WTC11 (cell line): ENCODE measurements around the gene ESCO1. TPM values are rescaled to one million over a fixed set of nuclear protein-coding genes. Genes with fewer than 3 reads are reported as not detected.

ENCODE experiments used
- ATAC-seq: fragments of 200-7000 bp; cut with Tn5 transposase; 2 replicates; pipeline ENCODE4 v1.10.0; 2021; ENCODE audit warnings: mild to moderate bottlenecking, moderate library complexity
- CTCF ChIA-PET: fragments of 300-600 bp; sonication (Branson Sonifier 250); formaldehyde crosslinking; loops from one replicate; lab custom pipeline; 2021; ENCODE audit warnings: antibody characterized with exemption; lab: Charles Lee
- POLR2A ChIA-PET: fragments of 350-600 bp; sonication (Branson Sonifier 250); formaldehyde crosslinking; loops from one replicate; lab custom pipeline; 2021; ENCODE audit warnings: antibody characterized with exemption; lab: Charles Lee
- DNase-seq: peaks from one replicate; pipeline ENCODE4 v3.0.0; 2021; ENCODE audit warnings: low spot score
- H3K27ac Mint-ChIP-seq: 2 replicates; pipeline ENCODE4 v1.8.0; 2021; ENCODE audit warnings: mixed read lengths
- H3K27me3 Mint-ChIP-seq: 2 replicates; pipeline ENCODE4 v1.8.0; 2021; ENCODE audit warnings: low read depth, mild to moderate bottlenecking, moderate library complexity, mixed read lengths
- H3K36me3 Mint-ChIP-seq: 2 replicates; pipeline ENCODE4 v1.8.0; 2021; ENCODE audit warnings: mixed read lengths
- H3K4me1 Mint-ChIP-seq: 2 replicates; pipeline ENCODE4 v1.8.0; 2022; ENCODE audit warnings: mixed read lengths
- H3K4me3 Mint-ChIP-seq: 2 replicates; pipeline ENCODE4 v1.8.0; 2021; ENCODE audit warnings: mild to moderate bottlenecking, moderate library complexity, mixed read lengths
- H3K9me3 Mint-ChIP-seq: 2 replicates; pipeline ENCODE4 v1.8.0; 2021; ENCODE audit warnings: mixed read lengths
- CREB1 ChIP-seq: sonication (generic); formaldehyde crosslinking; IDR thresholded peaks from 2 replicates; pipeline ENCODE4 v1.8.0; 2023; ENCODE audit warnings: mild to moderate bottlenecking, missing genetic modification reagents
- E2F5 ChIP-seq: sonication (generic); formaldehyde crosslinking; IDR thresholded peaks from 2 replicates; pipeline ENCODE4 v1.8.1; 2022; ENCODE audit warnings: mild to moderate bottlenecking, moderate library complexity, missing genetic modification reagents
- ESRRA ChIP-seq: sonication (generic); formaldehyde crosslinking; IDR thresholded peaks from 2 replicates; pipeline ENCODE4 v1.8.1; 2022; ENCODE audit warnings: mild to moderate bottlenecking, missing genetic modification reagents, borderline replicate concordance
- FOXK1 ChIP-seq: sonication (generic); formaldehyde crosslinking; IDR thresholded peaks from 2 replicates; pipeline ENCODE4 v1.8.0; 2022; ENCODE audit warnings: mild to moderate bottlenecking, moderate library complexity, missing genetic modification reagents
- GTF2I ChIP-seq: fragments of 250-450 bp; sonication (Bioruptor Pico); conservative IDR thresholded peaks from 2 replicates; pipeline ENCODE4 v1.4.0; 2021; ENCODE audit warnings: mild to moderate bottlenecking
- HMGA2 ChIP-seq: fragments of 250-450 bp; sonication (Bioruptor Pico); IDR thresholded peaks from 2 replicates; pipeline ENCODE4 v1.4.0; 2021; ENCODE audit warnings: mild to moderate bottlenecking, moderate library complexity
- JAZF1 ChIP-seq: fragments of 250-450 bp; sonication (Bioruptor Pico); IDR thresholded peaks from 2 replicates; pipeline ENCODE4 v1.9.0; 2021; ENCODE audit warnings: moderate library complexity, mild to moderate bottlenecking, inconsistent platforms
- MAX ChIP-seq: sonication (generic); formaldehyde crosslinking; IDR thresholded peaks from 2 replicates; pipeline ENCODE4 v1.8.0; 2022; ENCODE audit warnings: mild to moderate bottlenecking, missing genetic modification reagents
- MLX ChIP-seq: sonication (generic); formaldehyde crosslinking; IDR thresholded peaks from 2 replicates; pipeline ENCODE4 v1.8.1; 2023; ENCODE audit warnings: mild to moderate bottlenecking, missing genetic modification reagents, moderate library complexity
- MXD4 ChIP-seq: fragments of 250-450 bp; sonication (Bioruptor Pico); IDR thresholded peaks from 2 replicates; pipeline ENCODE4 v1.8.0; 2021; ENCODE audit warnings: mild to moderate bottlenecking, moderate library complexity, borderline replicate concordance
- NFATC4 ChIP-seq: fragments of 250-450 bp; sonication (Bioruptor Pico); IDR thresholded peaks from 2 replicates; pipeline ENCODE4 v1.9.0; 2021; ENCODE audit warnings: mild to moderate bottlenecking
- OVOL2 ChIP-seq: fragments of 250-450 bp; sonication (Bioruptor Pico); IDR thresholded peaks from 2 replicates; pipeline ENCODE4 v1.9.0; 2021; ENCODE audit warnings: mild to moderate bottlenecking, borderline replicate concordance
- PRRX2 ChIP-seq: fragments of 250-450 bp; sonication (Bioruptor Pico); IDR thresholded peaks from 2 replicates; pipeline ENCODE4 v1.8.0; 2021; ENCODE audit warnings: mild to moderate bottlenecking
- SMAD4 ChIP-seq: sonication (generic); formaldehyde crosslinking; IDR thresholded peaks from 2 replicates; pipeline ENCODE4 v1.8.0; 2022; ENCODE audit warnings: mild to moderate bottlenecking, missing genetic modification reagents
- SP1 ChIP-seq: sonication (generic); formaldehyde crosslinking; conservative IDR thresholded peaks from 2 replicates; pipeline ENCODE4 v1.8.1; 2022; ENCODE audit warnings: missing genetic modification reagents
- STAT6 ChIP-seq: sonication (generic); formaldehyde crosslinking; conservative IDR thresholded peaks from 2 replicates; pipeline ENCODE4 v1.8.1; 2023; ENCODE audit warnings: mild to moderate bottlenecking, low read depth, missing genetic modification reagents, moderate library complexity
- TEAD4 ChIP-seq: sonication (generic); formaldehyde crosslinking; IDR thresholded peaks from 2 replicates; pipeline ENCODE4 v1.8.0; 2022; ENCODE audit warnings: mild to moderate bottlenecking, missing genetic modification reagents
- USF1 ChIP-seq: sonication (generic); formaldehyde crosslinking; IDR thresholded peaks from 2 replicates; pipeline ENCODE4 v1.8.0; 2022; ENCODE audit warnings: mild to moderate bottlenecking, missing genetic modification reagents
- ZBTB21 ChIP-seq: sonication (generic); formaldehyde crosslinking; IDR thresholded peaks from 2 replicates; pipeline ENCODE4 v1.8.1; 2023; ENCODE audit warnings: mild to moderate bottlenecking, missing genetic modification reagents, borderline replicate concordance
- ZNF219 ChIP-seq: sonication (generic); formaldehyde crosslinking; IDR thresholded peaks from 2 replicates; pipeline ENCODE4 v1.8.0; 2023; ENCODE audit warnings: missing genetic modification reagents, mild to moderate bottlenecking, borderline replicate concordance
- ZNF532 ChIP-seq: fragments of 250-450 bp; sonication (Bioruptor Pico); IDR thresholded peaks from 2 replicates; pipeline ENCODE4 v1.9.0; 2021; ENCODE audit warnings: mild to moderate bottlenecking, borderline replicate concordance
- total RNA-seq: library from RNA; stranded (reverse); gene quantifications from 3 replicates; pipeline ENCODE4 v1.2.3, GENCODE V29; 2021

ESCO1 gene
- total RNA-seq, 1 experiment from 2014 or later = 46.5 TPM

- Mint-ChIP-seq H3K4me1 (no peaks in the 10 kb centered on the region), H3K27ac (no peak overlapping the region), H3K9me3 (peaks cover 2% of the 10 kb centered on the region; the same call in 1 of the 2 replicates), H3K4me3 (no peak overlapping the region), H3K27me3 (no peaks in the 10 kb centered on the region), H3K36me3 (peaks cover 10% of the 10 kb centered on the region)
- no peak for TF ChIP-seq ZBTB21 (CRISPR knock-in tag)
- TF ChIP-seq MLX (CRISPR knock-in tag) = no peak
- TF ChIP-seq ESRRA = no peak
- no peak for TF ChIP-seq TEAD4 (CRISPR knock-in tag)
- no peak for TF ChIP-seq SP1 (CRISPR knock-in tag)
- TF ChIP-seq OVOL2 = no peak
- no peak for TF ChIP-seq NFATC4 (CRISPR knock-in tag)
- no peak for TF ChIP-seq PRRX2 (CRISPR knock-in tag)
- TF ChIP-seq CREB1 (CRISPR knock-in tag) = no peak
- TF ChIP-seq USF1 = no peak
- no peak for TF ChIP-seq JAZF1 (CRISPR knock-in tag)
- CTCF ChIA-PET = interaction anchor here (0.7 to 2.9 kb wide), 2 partner anchors 8 to 16 kb away, joined by 3 to 14 read pairs; partner anchors contain the start of gene ESCO1
- no peak for ATAC-seq
- no peak for DNase-seq
- POLR2A ChIA-PET = no interaction called here
Observed at GRCh38 chr18:21584391-21584790, 16.1 kb downstream of the ESCO1 start.

- no peak for ATAC-seq
- POLR2A ChIA-PET = no interaction called here
- H3K36me3 Mint-ChIP-seq = peaks cover 63% of the 10 kb centered on the region
Observed at GRCh38 chr18:21575656-21576055, 24.8 kb downstream of the ESCO1 start.

More at GRCh38 chr18:21575656-21576055, 24.8 kb downstream of the ESCO1 start:
- no peak for TF ChIP-seq OVOL2
- no peak for TF ChIP-seq FOXK1
- TF ChIP-seq STAT6 (CRISPR knock-in tag) = no peak
- TF ChIP-seq GTF2I = no peak
- no peak for TF ChIP-seq HMGA2 (CRISPR knock-in tag)
- no peak for TF ChIP-seq MXD4 (CRISPR knock-in tag)
- TF ChIP-seq MAX (CRISPR knock-in tag) = no peak
- no peak for TF ChIP-seq SMAD4
- no peak for TF ChIP-seq ZNF219 (CRISPR knock-in tag)
- TF ChIP-seq ZNF532 (CRISPR knock-in tag) = no peak
- no peak for TF ChIP-seq E2F5
- CTCF ChIA-PET = interaction anchor here (2.3 kb wide), 1 partner anchor 25 kb away, joined by 9 read pairs; the partner anchor contains the start of gene ESCO1
- H3K27ac Mint-ChIP-seq = no peak overlapping the region
- no peaks in the 10 kb centered on the region for H3K9me3 Mint-ChIP-seq
- no peak overlapping the region for H3K4me3 Mint-ChIP-seq
- no peak for DNase-seq
- H3K27me3 Mint-ChIP-seq = no peaks in the 10 kb centered on the region
- H3K4me1 Mint-ChIP-seq = no peaks in the 10 kb centered on the region
